ENCODE data around the gene RBM24.

- no peak for TF ChIP-seq CTCF (IDR thresholded peaks at IDR 0.05)
- no peak for TF ChIP-seq EZH2 (IDR thresholded peaks at IDR 0.05)
- no peak for TF ChIP-seq EZH2phosphoT487 (IDR thresholded peaks at IDR 0.05)
These were observed 16.3 kb downstream of the RBM24 start for GRCh38 chr6:17297271-17298080.
